NCI-H446 treated with DMSO at 0.1 percent for 48 hours (cell line): ENCODE measurements around the gene PARVB.

Source experiments
- DNase-seq: peaks from one replicate; lab custom pipeline; 2025; lab: John Stamatoyannopoulos, UW

Gene PARVB

DNA sequence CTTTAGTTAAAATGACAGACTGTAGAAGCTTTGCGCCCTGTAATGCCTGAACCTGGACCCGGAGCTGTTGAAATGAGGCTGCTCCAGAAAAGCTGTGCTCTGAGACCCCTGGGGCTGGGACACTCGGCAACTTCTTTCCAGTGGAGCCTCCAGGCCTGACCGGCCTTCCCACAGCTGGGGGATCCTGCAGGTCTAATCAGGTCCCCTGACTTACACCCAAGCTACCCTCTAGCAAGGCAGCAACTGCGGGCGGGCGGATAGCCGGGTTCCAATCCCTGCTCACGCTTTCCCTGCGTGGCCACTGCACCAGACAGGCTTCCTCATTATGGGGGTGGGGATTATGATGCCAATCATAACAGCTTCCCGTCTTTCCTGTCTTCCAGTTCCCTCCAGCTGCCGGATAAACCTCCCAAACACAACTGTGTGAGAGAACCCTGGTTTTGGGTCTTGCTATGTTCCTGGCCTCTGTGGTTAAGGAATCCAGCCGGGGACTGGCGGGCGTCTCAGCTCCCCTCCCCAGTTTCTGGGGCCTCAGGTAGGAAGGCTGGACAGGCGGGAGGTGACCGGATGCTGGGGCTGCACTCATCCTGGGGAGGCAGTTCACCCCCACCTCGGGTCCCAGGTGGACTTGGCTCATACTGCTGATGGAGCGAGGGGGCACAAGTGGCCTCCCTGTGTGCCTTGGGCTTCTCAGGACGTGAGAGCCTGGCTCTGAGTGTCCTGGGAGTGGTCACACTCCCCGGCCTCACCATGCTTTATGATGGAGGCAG is 195.2 kb downstream of the PARVB start:
- no peak for DNase-seq

DNA sequence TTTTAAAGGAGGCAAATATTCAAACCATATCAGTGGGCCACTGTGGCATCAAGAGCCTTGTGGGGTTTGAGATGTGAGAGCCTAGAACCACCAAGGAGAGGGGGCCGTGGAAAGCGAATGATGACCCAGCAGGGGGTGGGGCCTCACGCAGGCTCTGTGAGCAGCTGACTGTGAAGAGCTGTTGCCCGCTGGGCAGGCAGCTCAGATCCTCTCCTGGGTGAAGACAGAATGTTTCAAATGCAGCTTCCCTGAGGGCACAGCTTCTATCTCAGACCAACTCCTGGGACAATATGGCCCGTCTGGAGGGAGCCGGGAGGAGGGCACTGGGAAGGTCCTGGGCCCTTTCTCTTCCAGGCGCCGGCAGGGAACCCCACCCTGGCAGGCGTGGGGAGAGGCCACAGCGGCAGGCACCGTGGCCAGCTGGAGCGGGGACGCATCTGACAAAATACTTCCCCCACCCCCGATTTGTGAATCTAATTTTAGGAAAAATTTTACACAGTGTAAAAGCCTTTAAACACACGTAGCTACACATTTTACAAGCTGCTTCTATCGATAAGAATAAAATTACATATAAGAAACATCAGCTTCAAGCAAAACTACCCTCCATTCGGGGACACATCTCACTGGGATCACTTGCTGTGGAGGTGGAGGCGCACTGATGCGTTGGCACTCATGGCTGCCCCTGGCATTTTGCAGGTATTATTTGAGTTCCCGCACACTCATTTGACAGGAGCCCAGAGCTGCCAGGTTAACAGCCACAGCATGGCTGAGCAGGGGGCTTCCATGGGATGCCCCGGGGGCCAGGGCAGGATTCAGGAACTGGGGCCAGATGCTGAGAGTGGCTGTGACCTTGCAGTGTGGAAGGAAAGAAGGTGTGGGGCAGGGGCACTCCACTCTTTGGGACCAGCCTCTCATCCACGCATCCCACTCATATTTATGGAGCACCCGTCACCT is 196.9 kb downstream of the PARVB start:
- DNase-seq: no peak

DNA sequence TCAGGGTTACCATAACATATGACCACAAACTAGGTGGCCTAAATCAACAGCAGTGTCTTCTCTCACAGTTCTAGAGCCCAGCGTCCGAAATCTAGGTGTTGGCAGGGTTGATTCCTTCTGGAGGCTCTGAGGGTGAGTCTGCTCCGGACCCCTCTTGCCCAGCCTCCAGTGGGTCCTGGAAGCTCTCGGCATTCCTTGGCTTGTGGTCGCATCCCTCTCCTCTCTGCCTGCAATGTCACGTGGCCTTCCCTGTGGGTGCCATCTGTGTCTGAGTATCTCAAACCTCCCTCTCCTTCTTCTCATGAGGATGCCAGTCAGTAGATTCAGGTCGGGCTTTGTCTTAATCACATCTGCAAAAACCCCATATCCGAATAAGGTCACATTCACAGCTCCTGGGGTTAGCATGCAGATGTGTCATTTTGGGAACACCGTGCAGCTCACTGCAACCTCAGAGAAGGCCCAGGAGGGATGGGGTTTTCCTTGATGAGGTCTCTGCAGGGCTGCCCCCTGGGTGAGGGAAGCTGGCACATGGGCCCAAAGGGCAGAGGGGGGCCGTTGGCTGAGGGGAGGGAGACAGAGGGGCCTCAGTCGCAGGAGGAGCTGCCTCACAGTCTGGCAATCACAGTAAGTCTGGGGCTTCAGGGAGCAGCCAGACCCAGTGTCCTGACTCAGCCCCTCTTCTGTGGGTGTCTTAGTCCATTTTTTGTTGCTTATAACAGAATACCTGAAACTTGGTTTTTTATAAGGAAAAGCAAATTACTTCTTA is 197.8 kb downstream of the PARVB start:
- DNase-seq: no peak
